K562 (cell line): ENCODE results near the gene MRGPRX3.

Source experiments
- CBX2 ChIP-seq: fragments of 200-600 bp; sonication (generic); IDR thresholded peaks from one replicate; pipeline ENCODE4 v1.6.1; 2012; ENCODE audit warnings: mild to moderate bottlenecking, low read length, inconsistent platforms; ENCODE audit not compliant: insufficient read depth, poor library complexity, severe bottlenecking
- CC2D1A ChIP-seq: fragments of 450-650 bp; IDR thresholded peaks from 2 replicates; pipeline ENCODE4 v1.6.1; 2017; ENCODE audit warnings: mild to moderate bottlenecking
- ELF4 ChIP-seq: fragments of 450-650 bp; formaldehyde crosslinking; IDR thresholded peaks from 2 replicates; pipeline ENCODE4 v1.4.0; 2022; ENCODE audit warnings: missing genetic modification characterization
- GTF2F1 ChIP-seq: IDR thresholded peaks from 2 replicates; pipeline ENCODE4 v1.6.1; 2011; ENCODE audit warnings: low read depth, low read length, improper control_type of control experiment
- NCOR1 ChIP-seq: fragments of 450-650 bp; IDR thresholded peaks from 2 replicates; pipeline ENCODE4 v1.6.1; 2016; ENCODE audit warnings: mild to moderate bottlenecking, moderate library complexity
- NR3C1 ChIP-seq: sonication (generic); formaldehyde crosslinking; IDR thresholded peaks from 2 replicates; pipeline ENCODE4 v1.8.1; 2022; ENCODE audit warnings: missing genetic modification reagents
- NRF1 ChIP-seq, 2 experiments: fragments of 450-650 bp; IDR thresholded peaks in 1 of 2; conservative IDR thresholded peaks in 1 of 2; 2 replicates each; pipeline ENCODE4 v1.6.1; 2014; ENCODE audit warnings: mild to moderate bottlenecking in 2 of 2
- SRSF9 ChIP-seq: fragments of 200-400 bp; formaldehyde crosslinking; IDR thresholded peaks from 2 replicates; pipeline ENCODE4 v1.6.1; 2017; ENCODE audit warnings: low read depth, low read length, borderline replicate concordance
- USF2 ChIP-seq: sonication (generic); formaldehyde crosslinking; IDR thresholded peaks from 2 replicates; pipeline ENCODE4 v1.5.0; 2020; ENCODE audit warnings: missing genetic modification reagents
- ZBED1 ChIP-seq: IDR thresholded peaks from 2 replicates; pipeline ENCODE4 v1.6.1; 2014
- ZNF3 ChIP-seq: fragments of 250-450 bp; sonication (Bioruptor Pico); IDR thresholded peaks from 2 replicates; pipeline ENCODE4 v1.5.0; 2021; ENCODE audit warnings: mild to moderate bottlenecking, moderate library complexity
- ZNF57 ChIP-seq: fragments of 450-650 bp; formaldehyde crosslinking; IDR thresholded peaks from 2 replicates; pipeline ENCODE4 v1.4.0; 2020; ENCODE audit warnings: mild to moderate bottlenecking, moderate library complexity
- TF ChIP-seq, protein P1 (sequence below), 3 experiments: IDR thresholded peaks in 2 of 3; conservative IDR thresholded peaks in 1 of 3; 2 replicates each; pipeline ENCODE4 v1.5.1; 2011 to 2012; ENCODE audit warnings: low read length in 3 of 3, mild to moderate bottlenecking in 3 of 3, control low read depth in 2 of 3, improper control_type of control experiment in 1 of 3, inconsistent platforms in 1 of 3, low read depth in 1 of 3, mixed read lengths in 1 of 3, moderate library complexity in 1 of 3; ENCODE audit not compliant: insufficient read depth in 2 of 3
- TF ChIP-seq, protein P2 (sequence below): fragments of 250-450 bp; sonication (Bioruptor Pico); IDR thresholded peaks from 2 replicates; pipeline ENCODE4 v1.5.0; 2021; ENCODE audit warnings: mild to moderate bottlenecking, borderline replicate concordance

- TF ChIP-seq ZNF3 (CRISPR knock-in tag) (no peak), ZNF57 (CRISPR knock-in tag) (no peak), NCOR1 (no peak), NR3C1 (CRISPR knock-in tag) (no peak), CBX2 (no peak), ELF4 (CRISPR knock-in tag) (no peak), GTF2F1 (no peak), ZBED1 (no peak), SRSF9 (no peak), NRF1 (conservative IDR thresholded peaks at IDR 0.05 in 1 of 2, IDR thresholded peaks at IDR 0.05 in 1 of 2) (no peak), USF2 (no peak), CC2D1A (no peak)
- TF ChIP-seq, protein P1, sequence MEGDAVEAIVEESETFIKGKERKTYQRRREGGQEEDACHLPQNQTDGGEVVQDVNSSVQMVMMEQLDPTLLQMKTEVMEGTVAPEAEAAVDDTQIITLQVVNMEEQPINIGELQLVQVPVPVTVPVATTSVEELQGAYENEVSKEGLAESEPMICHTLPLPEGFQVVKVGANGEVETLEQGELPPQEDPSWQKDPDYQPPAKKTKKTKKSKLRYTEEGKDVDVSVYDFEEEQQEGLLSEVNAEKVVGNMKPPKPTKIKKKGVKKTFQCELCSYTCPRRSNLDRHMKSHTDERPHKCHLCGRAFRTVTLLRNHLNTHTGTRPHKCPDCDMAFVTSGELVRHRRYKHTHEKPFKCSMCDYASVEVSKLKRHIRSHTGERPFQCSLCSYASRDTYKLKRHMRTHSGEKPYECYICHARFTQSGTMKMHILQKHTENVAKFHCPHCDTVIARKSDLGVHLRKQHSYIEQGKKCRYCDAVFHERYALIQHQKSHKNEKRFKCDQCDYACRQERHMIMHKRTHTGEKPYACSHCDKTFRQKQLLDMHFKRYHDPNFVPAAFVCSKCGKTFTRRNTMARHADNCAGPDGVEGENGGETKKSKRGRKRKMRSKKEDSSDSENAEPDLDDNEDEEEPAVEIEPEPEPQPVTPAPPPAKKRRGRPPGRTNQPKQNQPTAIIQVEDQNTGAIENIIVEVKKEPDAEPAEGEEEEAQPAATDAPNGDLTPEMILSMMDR (IDR thresholded peaks at IDR 0.05 in 2 of 3, conservative IDR thresholded peaks at IDR 0.05 in 1 of 3; ENCODE audit: insufficient read depth in 2 of 3, low read depth in 1 of 3, low read length in 3 of 3) = no peak
- TF ChIP-seq, protein P2, sequence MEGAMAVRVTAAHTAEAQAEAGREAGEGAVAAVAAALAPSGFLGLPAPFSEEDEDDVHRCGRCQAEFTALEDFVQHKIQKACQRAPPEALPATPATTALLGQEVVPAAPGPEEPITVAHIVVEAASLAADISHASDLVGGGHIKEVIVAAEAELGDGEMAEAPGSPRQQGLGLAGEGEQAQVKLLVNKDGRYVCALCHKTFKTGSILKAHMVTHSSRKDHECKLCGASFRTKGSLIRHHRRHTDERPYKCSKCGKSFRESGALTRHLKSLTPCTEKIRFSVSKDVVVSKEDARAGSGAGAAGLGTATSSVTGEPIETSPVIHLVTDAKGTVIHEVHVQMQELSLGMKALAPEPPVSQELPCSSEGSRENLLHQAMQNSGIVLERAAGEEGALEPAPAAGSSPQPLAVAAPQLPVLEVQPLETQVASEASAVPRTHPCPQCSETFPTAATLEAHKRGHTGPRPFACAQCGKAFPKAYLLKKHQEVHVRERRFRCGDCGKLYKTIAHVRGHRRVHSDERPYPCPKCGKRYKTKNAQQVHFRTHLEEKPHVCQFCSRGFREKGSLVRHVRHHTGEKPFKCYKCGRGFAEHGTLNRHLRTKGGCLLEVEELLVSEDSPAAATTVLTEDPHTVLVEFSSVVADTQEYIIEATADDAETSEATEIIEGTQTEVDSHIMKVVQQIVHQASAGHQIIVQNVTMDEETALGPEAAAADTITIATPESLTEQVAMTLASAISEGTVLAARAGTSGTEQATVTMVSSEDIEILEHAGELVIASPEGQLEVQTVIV (CRISPR knock-in tag) = no peak
Measured at GRCh38 chr11:18106688-18107087, 25.7 kb upstream of the MRGPRX3 start.
